ENCODE data around the gene MVB12A. TPM values are rescaled to one million over a fixed set of nuclear protein-coding genes. Genes with fewer than 3 reads are reported as not detected.

Gene MVB12A
- total RNA-seq, 1 donor from 2014 or later: 71.6 TPM

DNA sequence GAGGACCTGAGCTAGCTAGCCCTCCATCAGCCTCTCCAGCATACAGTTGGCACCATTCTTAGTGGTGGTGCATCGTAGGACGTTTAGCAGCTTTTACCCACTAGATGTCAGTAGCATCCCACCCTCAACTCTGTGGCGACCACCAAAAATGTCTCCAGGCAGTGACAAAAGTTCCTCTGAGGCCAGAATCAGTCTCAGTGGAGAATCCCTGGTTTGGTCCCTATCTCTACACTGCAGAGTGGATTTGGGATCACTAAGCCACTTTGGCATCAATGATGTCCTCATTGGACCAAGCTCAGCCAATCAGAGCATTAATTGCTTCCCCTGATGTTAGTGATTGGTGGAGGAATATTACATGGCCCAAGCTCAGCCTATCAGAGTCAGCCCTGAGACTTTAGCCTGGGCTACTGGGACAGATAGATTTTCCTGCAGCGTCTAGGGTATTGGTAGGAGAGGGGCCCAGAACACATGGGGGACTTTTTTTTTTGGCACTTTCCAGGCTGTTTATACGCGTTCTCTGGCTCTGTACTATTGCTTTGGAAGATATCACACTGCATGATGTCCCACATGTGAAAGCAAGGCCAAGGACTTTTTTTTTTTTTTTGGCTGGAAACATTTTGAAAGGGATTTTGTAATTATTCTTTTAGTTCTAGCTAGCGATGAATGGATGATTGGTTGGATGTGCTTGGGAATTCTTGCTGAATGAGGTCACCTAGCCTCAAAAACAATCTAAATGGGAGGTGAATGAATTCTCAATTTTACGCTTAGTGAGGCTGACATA lies 21.6 kb downstream of the MVB12A start:
- peak; percentile 13 for DNase-seq (ENCODE audit: low read depth)

DNA sequence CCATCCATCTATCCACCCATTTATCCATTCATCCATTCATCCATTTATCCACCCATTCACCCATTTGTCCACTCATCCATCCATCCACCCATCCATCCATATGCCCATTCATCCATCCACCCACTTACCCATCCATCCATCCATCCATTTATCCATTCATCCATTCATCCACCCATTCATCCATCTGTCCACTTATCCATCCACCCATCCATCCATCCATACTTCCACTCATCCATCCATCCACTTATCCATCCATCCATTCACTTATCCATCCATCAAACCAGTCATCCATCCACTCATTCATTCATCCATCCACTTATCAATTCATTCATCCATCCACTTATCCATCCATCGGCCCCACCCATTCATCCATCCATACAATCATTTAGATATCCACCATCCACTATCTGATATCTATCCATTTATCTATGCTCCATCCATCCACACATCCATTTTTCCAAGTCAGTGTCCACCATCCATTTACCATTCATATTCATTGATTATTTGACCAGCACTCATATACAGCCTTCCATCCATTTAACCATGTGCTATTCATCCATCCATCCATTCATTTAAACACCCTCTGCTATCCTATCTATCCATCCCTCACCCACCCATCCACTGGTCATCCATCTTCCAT lies 25.8 kb downstream of the MVB12A start:
- no peak for DNase-seq (ENCODE audit: low read depth)

DNA sequence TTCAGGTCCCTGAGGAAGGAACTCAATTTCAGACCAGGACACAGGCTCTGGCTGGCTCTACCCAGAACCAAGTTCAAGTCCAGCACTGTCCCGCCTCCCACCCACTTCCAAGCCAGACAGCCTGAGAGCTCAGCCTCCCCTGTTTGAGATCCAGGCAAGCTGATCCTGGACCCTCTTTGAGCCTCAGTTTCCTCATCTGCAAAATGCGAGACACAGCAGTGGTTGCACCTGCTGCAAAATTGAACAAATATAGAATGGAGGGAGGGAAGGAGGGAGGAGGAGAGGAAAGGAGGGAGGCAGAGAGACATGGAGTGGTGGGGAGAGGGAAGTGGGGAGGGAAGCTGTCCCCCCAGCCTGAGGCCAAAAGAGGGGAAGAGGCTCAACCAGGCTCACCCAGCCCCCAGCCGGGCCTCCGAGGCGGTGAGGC lies 27.9 kb downstream of the MVB12A start:
- DNase-seq (ENCODE audit: low read depth): no peak

GRCh38 chr19:17448131-17448967 lies 28.5 kb downstream of the MVB12A start, which contains the start of gene TMEM221:
Gene TMEM221 (minus strand): TSS chr19:17448668. CDS start chr19:17448462, 206 bp downstream.
- no peak for DNase-seq (ENCODE audit: low read depth)

GRCh38 chr19:17450264-17451075 lies 30.6 kb downstream of the MVB12A start:
- peak; percentile 46 for DNase-seq (ENCODE audit: low read depth)

GRCh38 chr19:17451820-17452219 lies 32.0 kb downstream of the MVB12A start:
- no peak for DNase-seq (ENCODE audit: low read depth)

DNA sequence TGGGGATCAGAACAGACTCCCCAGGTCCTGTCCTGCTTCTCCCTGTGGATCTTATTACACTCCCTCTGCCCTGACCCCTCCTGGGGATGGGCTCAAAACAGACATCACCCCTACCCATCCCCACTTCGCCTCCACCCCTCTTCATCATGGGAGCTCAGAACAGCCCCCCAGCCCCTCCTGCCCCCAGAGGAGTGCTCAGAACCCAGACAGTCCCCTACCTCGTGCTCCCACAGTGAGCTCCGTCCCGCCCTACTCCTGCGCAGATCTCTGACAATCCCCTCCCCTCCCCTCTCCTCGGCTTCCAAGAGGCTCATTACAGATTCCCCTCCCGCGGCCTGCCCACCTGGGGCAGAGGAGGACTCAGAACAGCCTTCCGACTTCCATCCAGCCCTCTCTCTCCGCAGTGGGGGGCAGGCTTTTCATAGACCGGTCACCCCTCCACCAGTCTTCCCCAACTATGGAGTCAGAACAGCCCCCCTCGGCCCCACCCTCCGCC lies 34.8 kb downstream of the MVB12A start:
- no peak for DNase-seq (ENCODE audit: low read depth)

DNA sequence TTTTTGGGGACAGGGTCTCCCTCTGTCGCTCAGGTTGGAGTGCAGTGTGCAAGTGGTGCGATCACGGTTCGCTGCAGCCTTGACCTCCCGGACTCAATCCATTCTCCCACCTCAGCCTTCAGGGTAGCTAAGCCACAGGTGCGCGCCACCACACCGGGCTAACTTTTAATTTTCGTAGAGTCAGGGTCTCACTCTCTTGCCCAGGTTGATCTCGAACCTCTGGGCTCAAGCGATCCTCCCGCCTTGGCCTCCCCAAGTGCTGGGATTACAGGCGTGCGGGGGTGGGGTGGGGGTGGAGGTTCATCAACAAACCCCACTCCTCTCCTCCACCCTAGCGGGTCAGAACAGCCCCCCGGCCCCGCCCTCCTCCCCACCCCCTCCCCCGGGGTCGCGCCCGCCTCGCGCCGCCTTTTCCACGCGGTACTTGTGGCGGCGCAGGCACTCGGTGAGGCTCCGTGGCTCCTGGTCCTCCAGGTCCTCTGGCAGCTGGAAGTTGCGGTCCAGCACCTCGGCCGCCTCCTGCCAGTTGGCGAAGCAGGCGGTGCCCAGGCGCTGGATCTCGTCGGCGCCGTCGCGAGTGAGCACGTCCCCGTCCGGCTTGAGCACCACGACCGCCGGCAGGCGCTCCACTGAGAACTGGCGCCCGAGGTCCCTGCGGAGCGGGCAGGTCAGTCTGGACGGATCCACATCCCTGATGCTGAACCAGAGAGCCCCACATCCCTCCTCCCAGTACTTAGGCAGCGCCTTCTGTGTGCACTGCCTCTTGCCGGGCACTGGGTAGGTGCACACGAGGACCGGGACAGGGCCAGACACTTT lies 35.7 kb downstream of the MVB12A start:
- no peak for DNase-seq (ENCODE audit: low read depth)

DNA sequence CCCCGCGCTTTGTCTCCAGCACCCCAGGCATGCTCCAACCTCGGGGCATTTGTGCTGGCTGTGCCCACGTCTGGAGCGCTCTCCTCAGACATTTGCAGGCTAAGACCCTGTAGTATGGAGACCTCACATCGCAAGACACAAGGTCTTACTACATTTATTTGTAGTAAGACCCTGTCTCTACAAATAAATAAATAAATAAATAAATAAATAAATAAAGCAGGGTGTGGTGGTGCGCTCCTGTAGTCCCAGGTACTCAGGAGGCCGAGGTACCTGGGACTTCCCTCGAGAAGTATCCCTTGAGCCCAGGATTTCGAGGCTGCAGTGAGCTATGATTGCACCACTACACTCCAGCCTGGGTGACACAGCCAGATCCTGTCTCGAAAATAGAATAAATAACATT lies 36.3 kb downstream of the MVB12A start:
- DNase-seq (ENCODE audit: low read depth): no peak

GRCh38 chr19:17457616-17458015 lies 37.8 kb downstream of the MVB12A start:
- no peak for DNase-seq (ENCODE audit: low read depth)

GRCh38 chr19:17458970-17459369 lies 39.1 kb downstream of the MVB12A start:
- DNase-seq (ENCODE audit: low read depth): no peak

GRCh38 chr19:17460372-17461230 lies 40.8 kb downstream of the MVB12A start, which contains the start of gene NXNL1:
Gene NXNL1 (minus strand): TSS chr19:17460926. CDS start chr19:17460869, 57 bp downstream.
- no peak for DNase-seq (ENCODE audit: low read depth)

DNA sequence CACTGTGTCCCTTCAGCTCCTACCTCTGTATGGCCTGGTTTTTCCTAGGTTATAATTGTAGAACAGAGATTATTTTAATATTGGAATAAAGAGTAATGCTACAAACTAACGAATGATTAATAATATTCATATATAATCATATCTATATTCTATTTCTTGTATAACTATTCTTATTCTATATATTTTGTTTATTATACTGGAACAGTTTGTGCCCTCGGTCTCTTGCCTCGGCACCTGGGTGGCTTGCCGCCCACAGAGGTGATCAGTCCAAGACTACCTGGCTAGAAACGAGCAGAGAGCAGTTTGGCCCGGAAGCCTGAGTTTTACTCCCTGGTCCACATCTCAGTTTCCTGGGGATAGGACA lies 46.6 kb downstream of the MVB12A start:
- DNase-seq (ENCODE audit: low read depth): no peak

DNA sequence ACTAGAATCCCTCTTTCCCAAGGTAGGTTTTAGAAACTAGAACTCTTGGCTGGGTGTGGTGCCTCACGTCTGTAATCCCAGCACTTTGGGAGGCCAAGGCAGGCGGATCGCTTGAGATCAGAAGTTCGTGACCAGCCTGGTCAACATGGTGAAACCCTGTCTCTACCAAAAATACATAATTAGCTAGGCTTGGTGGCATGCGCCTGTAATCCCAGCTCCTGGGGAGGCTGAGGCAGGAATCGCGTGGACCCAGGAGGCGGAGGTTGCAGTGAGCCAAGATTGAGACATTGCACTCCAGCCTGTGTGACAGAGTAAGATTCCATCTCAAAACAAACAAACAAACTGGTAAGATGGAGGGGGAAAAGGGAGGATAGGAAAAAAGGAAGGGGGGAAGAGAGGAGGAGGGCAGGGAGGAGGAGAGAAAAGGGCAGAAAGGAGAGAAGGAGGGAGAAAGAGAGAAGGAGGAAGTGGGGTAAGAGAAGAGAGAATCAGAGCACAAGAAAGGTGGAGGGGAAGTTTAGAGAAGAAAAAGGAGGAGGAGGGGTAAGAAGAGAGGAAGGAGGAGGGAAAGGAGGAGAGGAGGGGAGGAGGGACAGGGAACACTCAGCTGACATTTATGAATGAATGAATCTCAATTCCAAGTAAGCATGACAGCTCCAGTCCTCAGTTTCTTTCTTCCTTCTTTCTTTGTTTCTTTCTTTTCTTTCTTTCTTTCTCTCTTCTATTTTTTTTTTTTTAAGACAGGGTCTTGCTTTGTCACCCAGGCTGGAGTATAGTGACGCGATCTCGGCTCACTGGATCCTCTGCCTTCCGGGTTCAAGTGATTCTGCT lies 47.8 kb downstream of the MVB12A start:
- DNase-seq (ENCODE audit: low read depth): no peak

DNA sequence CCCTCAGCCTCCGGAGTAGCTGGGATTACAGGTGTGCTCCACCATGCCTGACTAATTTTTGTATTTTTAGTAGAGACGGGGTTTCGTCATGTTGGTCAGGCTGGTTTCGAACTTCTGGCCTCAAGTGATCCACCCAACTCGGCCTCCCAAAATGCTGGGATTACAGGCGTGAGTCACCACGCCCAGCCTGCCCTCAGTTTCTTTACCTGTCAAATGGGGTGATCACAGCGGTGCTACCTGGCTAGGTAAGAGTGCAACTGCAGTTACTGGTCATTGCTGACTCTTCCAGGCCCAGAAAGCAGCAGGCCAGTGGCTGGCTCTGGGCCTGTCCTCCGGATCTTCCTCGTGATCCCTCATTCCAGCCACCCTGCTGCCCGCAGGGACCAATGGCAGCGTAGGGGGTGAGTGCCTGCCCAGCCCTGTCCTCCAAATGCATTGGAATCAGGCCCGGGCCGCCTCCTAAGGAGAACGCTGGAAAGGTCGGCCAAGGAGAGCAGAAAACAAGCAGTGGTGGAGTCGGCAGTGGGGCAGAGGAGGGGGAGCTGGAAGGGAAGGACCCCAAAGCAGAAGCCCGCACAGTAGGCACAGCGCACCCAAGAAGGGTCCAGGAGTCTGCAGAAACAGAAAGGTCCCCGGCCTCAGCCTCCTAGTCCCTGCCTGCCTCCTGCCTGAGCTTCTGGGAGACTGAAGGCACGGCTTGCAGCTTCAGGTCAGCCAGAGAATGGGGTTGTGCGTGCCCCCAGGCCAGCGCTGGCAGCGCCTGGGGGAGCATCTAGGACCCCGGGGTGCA lies 48.6 kb downstream of the MVB12A start:
- no peak for DNase-seq (ENCODE audit: low read depth)

- DNase-seq (ENCODE audit: low read depth): no peak
Measured at GRCh38 chr19:17469092-17469480, 49.2 kb downstream of the MVB12A start.

DNA sequence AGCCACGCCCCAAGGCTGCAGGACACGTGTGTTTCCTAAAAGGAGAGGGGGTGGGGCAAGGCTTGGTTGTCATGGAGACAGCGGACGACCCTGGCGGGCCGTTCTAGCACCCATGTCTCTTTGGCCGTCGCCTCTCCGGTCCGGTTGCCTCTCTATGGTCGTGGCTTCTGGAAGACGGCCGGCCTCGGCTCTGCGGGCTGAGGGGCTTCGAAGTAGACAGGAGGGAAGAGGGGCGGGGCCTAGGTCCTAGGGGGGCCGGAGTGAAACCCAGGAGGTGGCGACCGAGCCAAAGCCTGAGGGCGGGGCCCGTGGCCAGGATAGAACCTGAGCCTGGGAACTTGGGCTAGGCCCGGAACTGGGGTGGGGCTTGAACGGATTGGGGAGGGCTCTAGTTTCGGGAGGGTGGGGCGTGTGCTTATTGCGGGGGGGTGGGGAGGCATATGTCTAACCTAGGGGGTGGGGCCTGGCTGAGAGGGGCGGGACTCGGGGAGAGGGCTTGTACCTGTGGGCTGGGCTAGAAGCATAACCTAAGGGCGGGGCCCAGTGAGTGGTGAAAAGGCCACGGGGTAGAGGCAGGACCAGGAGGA lies 49.7 kb downstream of the MVB12A start:
- peak; percentile 97 for DNase-seq (ENCODE audit: low read depth)

Data from myocyte (in vitro differentiated cells).